Measurements from ENCODE around the gene MOB2.

The MOB2 gene

GRCh38 chr11:1468002-1468401 is 18.6 kb downstream of the MOB2 start:
- Histone ChIP-seq H3K4me2 (ENCODE audit: low read length) (no peak overlapping the region), H3K27me3 (ENCODE audit: low read depth, low read length) (no peaks in the 10 kb centered on the region), H3K9ac (ENCODE audit: low read length) (no peak overlapping the region), H4K20me1 (ENCODE audit: insufficient read depth, low read length) (no peaks in the 10 kb centered on the region), H3K36me3 (replicated peaks; ENCODE audit: low read depth, low read length) (no peaks in the 10 kb centered on the region), H3K79me2 (ENCODE audit: low read length) (no peaks in the 10 kb centered on the region), H2AFZ (ENCODE audit: low read depth, low read length) (no peak overlapping the region), H3K27ac (ENCODE audit: low read length) (no peak overlapping the region), H3K9me3 (ENCODE audit: insufficient read depth, low read length) (no peaks in the 10 kb centered on the region), H3K4me3 (ENCODE audit: low read length) (no peak overlapping the region), H3K4me1 (ENCODE audit: low read length) (no peaks in the 10 kb centered on the region)
- TF ChIP-seq EZH2phosphoT487 (IDR thresholded peaks at IDR 0.05; ENCODE audit: low read depth) = no peak
- TF ChIP-seq, protein P1, sequence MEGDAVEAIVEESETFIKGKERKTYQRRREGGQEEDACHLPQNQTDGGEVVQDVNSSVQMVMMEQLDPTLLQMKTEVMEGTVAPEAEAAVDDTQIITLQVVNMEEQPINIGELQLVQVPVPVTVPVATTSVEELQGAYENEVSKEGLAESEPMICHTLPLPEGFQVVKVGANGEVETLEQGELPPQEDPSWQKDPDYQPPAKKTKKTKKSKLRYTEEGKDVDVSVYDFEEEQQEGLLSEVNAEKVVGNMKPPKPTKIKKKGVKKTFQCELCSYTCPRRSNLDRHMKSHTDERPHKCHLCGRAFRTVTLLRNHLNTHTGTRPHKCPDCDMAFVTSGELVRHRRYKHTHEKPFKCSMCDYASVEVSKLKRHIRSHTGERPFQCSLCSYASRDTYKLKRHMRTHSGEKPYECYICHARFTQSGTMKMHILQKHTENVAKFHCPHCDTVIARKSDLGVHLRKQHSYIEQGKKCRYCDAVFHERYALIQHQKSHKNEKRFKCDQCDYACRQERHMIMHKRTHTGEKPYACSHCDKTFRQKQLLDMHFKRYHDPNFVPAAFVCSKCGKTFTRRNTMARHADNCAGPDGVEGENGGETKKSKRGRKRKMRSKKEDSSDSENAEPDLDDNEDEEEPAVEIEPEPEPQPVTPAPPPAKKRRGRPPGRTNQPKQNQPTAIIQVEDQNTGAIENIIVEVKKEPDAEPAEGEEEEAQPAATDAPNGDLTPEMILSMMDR (IDR thresholded peaks at IDR 0.05; ENCODE audit: low read depth, low read length) = no peak

DNA sequence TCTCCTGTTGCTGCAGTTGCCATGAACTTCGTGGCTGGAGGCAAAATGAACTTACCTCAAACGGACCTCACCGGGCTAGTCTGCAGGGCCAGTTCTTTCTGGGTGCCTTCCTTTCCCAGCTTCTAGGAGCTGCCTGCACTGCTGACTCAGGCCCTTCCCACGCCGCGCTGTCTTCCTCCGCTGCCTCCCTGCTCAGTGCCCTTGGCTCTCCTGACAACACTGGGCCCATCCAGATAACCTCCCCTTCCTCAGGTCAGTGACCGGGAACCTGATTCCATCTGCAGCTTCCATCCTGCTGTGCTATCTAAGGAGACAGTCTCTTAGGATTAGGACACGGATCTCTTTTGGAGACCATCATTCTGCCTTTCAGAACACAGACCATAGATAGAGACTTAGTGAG is 19.3 kb downstream of the MOB2 start:
- H4K20me1 ChIP-seq (ENCODE audit: insufficient read depth, low read length) = no peaks in the 10 kb centered on the region
- no peak overlapping the region for H3K9ac ChIP-seq (ENCODE audit: low read length)

DNA sequence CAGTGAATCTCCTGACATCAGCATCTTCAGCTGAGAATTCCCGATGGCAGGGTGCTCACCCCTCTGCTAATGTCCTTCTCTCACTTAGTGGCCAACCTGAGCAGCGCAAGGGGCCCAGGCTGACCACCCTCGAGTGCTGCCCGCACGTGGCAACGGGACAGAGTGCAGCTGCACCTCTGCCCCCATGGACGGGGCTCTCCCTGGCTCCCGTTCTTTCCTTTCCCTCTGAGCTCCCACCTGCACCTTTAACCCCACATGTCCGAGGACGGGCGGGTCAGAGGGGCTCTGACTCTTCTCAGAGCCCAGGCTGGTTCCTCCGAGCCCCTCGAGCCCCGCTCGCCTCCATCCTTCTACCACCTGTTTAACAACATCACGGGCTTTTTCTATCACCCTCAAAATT is 19.8 kb downstream of the MOB2 start:
- no peak overlapping the region for H2AFZ ChIP-seq (ENCODE audit: low read depth, low read length)
- no peak overlapping the region for H3K4me3 ChIP-seq (ENCODE audit: low read length)
- H4K20me1 ChIP-seq (ENCODE audit: insufficient read depth, low read length) = no peaks in the 10 kb centered on the region
- H3K4me1 ChIP-seq (ENCODE audit: low read length) = no peaks in the 10 kb centered on the region
- H3K4me2 ChIP-seq (ENCODE audit: low read length) = no peak overlapping the region
- no peaks in the 10 kb centered on the region for H3K36me3 ChIP-seq (replicated peaks; ENCODE audit: low read depth, low read length)
- TF ChIP-seq, protein P1 (IDR thresholded peaks at IDR 0.05; ENCODE audit: low read depth, low read length) = no peak
- TF ChIP-seq EZH2phosphoT487 (IDR thresholded peaks at IDR 0.05; ENCODE audit: low read depth) = no peak
- no peaks in the 10 kb centered on the region for H3K79me2 ChIP-seq (ENCODE audit: low read length)
- H3K27me3 ChIP-seq (ENCODE audit: low read depth, low read length) = no peaks in the 10 kb centered on the region
- H3K27ac ChIP-seq (ENCODE audit: low read length) = no peak overlapping the region
- H3K9me3 ChIP-seq (ENCODE audit: insufficient read depth, low read length) = no peaks in the 10 kb centered on the region
- no peak overlapping the region for H3K9ac ChIP-seq (ENCODE audit: low read length)

More for the DNA sequence above, 19.3 kb downstream of the MOB2 start:
- H3K36me3 ChIP-seq (replicated peaks; ENCODE audit: low read depth, low read length) = no peaks in the 10 kb centered on the region
- H3K27ac ChIP-seq (ENCODE audit: low read length) = no peak overlapping the region
- H3K27me3 ChIP-seq (ENCODE audit: low read depth, low read length) = no peaks in the 10 kb centered on the region
- H3K4me2 ChIP-seq (ENCODE audit: low read length) = no peak overlapping the region
- H3K9me3 ChIP-seq (ENCODE audit: insufficient read depth, low read length) = no peaks in the 10 kb centered on the region
- TF ChIP-seq EZH2phosphoT487 (IDR thresholded peaks at IDR 0.05; ENCODE audit: low read depth) = no peak
- TF ChIP-seq, protein P1 (IDR thresholded peaks at IDR 0.05; ENCODE audit: low read depth, low read length) = no peak
- no peaks in the 10 kb centered on the region for H3K4me1 ChIP-seq (ENCODE audit: low read length)
- no peaks in the 10 kb centered on the region for H3K79me2 ChIP-seq (ENCODE audit: low read length)
- H3K4me3 ChIP-seq (ENCODE audit: low read length) = no peak overlapping the region
- H2AFZ ChIP-seq (ENCODE audit: low read depth, low read length) = no peak overlapping the region

DNA sequence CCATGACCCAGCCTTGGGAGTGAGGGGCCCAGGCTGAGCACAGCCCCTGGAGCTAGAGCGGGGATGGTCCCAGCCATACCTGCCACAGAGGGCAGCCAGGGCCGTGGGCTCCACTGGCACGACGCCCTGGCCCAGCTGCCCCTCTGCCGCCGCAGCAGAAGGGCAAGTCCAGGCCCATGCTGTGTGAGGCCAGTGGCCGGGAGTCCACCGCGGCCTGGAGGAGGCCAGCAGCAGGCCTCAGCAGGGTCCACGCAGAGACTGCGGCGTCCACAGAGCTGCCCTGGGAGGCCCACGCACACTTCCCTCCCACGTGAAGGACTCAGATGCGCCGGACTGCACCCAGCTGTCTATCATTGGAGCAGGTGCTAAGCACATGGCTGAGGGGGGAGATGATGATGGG is 23.5 kb downstream of the MOB2 start:
- no peak overlapping the region for H2AFZ ChIP-seq (ENCODE audit: low read depth, low read length)
- no peaks in the 10 kb centered on the region for H3K27me3 ChIP-seq (ENCODE audit: low read depth, low read length)
- H3K4me2 ChIP-seq (ENCODE audit: low read length) = no peak overlapping the region
- H4K20me1 ChIP-seq (ENCODE audit: insufficient read depth, low read length) = no peaks in the 10 kb centered on the region
- H3K79me2 ChIP-seq (ENCODE audit: low read length) = no peaks in the 10 kb centered on the region
- H3K27ac ChIP-seq (ENCODE audit: low read length) = no peak overlapping the region
- H3K4me1 ChIP-seq (ENCODE audit: low read length) = no peaks in the 10 kb centered on the region
- H3K4me3 ChIP-seq (ENCODE audit: low read length) = no peak overlapping the region
- no peak overlapping the region for H3K9ac ChIP-seq (ENCODE audit: low read length)
- no peak for TF ChIP-seq EZH2phosphoT487 (IDR thresholded peaks at IDR 0.05; ENCODE audit: low read depth)
- TF ChIP-seq, protein P1 (IDR thresholded peaks at IDR 0.05; ENCODE audit: low read depth, low read length) = no peak
- no peaks in the 10 kb centered on the region for H3K36me3 ChIP-seq (replicated peaks; ENCODE audit: low read depth, low read length)
- no peaks in the 10 kb centered on the region for H3K9me3 ChIP-seq (ENCODE audit: insufficient read depth, low read length)

All from OCI-LY3 (cell line).